Thyroid gland (tissue), 4 donors: ENCODE measurements around the gene ATG4C.
"Not testable (repeated sequence)": the region's sequence is repeated elsewhere in the genome, so short reads cannot be mapped to it uniquely, and the experiment has no call there.

Experiments
- POLR2A ChIP-seq, 2 donors: fragments of 450-650 bp; IDR thresholded peaks; one replicate each; pipeline ENCODE4 v1.6.1; 2017; ENCODE audit warnings: antibody characterized with exemption in 2 of 2, mild to moderate bottlenecking in 2 of 2, moderate library complexity in 1 of 2
- TF ChIP-seq, protein P1 (sequence below), 6 experiments: fragments of 200-600 bp in 3 of 6; fragments of 450-650 bp in 3 of 6; sonication (generic) in 3 of 6; IDR thresholded peaks; one replicate each; pipeline ENCODE4 v1.5.1; 2016 to 2019; ENCODE audit warnings: antibody characterized with exemption in 6 of 6, mild to moderate bottlenecking in 2 of 6, inconsistent platforms in 1 of 6, moderate library complexity in 1 of 6

GRCh38 chr1:62760021-62760782, 23.7 kb upstream of the ATG4C start:
- not testable (repeated sequence) for TF ChIP-seq POLR2A (IDR thresholded peaks at IDR 0.05)
- TF ChIP-seq, protein P1, sequence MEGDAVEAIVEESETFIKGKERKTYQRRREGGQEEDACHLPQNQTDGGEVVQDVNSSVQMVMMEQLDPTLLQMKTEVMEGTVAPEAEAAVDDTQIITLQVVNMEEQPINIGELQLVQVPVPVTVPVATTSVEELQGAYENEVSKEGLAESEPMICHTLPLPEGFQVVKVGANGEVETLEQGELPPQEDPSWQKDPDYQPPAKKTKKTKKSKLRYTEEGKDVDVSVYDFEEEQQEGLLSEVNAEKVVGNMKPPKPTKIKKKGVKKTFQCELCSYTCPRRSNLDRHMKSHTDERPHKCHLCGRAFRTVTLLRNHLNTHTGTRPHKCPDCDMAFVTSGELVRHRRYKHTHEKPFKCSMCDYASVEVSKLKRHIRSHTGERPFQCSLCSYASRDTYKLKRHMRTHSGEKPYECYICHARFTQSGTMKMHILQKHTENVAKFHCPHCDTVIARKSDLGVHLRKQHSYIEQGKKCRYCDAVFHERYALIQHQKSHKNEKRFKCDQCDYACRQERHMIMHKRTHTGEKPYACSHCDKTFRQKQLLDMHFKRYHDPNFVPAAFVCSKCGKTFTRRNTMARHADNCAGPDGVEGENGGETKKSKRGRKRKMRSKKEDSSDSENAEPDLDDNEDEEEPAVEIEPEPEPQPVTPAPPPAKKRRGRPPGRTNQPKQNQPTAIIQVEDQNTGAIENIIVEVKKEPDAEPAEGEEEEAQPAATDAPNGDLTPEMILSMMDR (IDR thresholded peaks at IDR 0.05) = not testable (repeated sequence)
